SK-N-SH (cell line): Measurements from ENCODE around the gene IBTK. TPM values are rescaled to one million over a fixed set of nuclear protein-coding genes. Genes with fewer than 3 reads are reported as not detected.

Source experiments
- CTCF ChIA-PET: fragments of 300-600, 350-600 bp; formaldehyde crosslinking; extraction: SDS; loops from one replicate; lab custom pipeline; 2021; lab: Yijun Ruan, JAX
- POLR2A ChIA-PET: fragments of 350-600 bp; sonication (Branson Sonifier 250); formaldehyde crosslinking; extraction: SDS; loops from one replicate; lab custom pipeline; 2020; ENCODE audit warnings: antibody characterized with exemption, inconsistent platforms; lab: Yijun Ruan, JAX
- DNase-seq: peaks from one replicate; pipeline ENCODE4 v3.0.0; 2012
- H2AFZ ChIP-seq: fragments of 200-600 bp; sonication (generic); 2 replicates; pipeline ENCODE4 v1.8.1; 2016; ENCODE audit warnings: antibody characterized with exemption, mild to moderate bottlenecking, low read depth
- H3F3A ChIP-seq: fragments of 200-600 bp; sonication (generic); replicated peaks from 2 replicates; pipeline ENCODE3; 2016; ENCODE audit warnings: antibody characterized with exemption, mild to moderate bottlenecking; ENCODE audit not compliant: insufficient read depth
- H3K27ac ChIP-seq, 2 experiments: fragments of 200-500 bp in 1 of 2; fragments of 200-600 bp in 1 of 2; sonication (Bioruptor generic) in 1 of 2; sonication (generic), shearing (Covaris generic) in 1 of 2; 2 replicates each; pipeline versions ENCODE4 v1.5.1 to v1.6.1; 2014 to 2016; ENCODE audit warnings: low read depth in 2 of 2, inconsistent platforms in 1 of 2, low read length in 1 of 2, mild to moderate bottlenecking in 1 of 2, mixed read lengths in 1 of 2
- H3K27me3 ChIP-seq: fragments of 200-600 bp; sonication (generic), shearing (Covaris generic); 2 replicates; pipeline ENCODE4 v1.6.1; 2016; ENCODE audit warnings: mixed run types; ENCODE audit not compliant: insufficient read depth
- H3K36me3 ChIP-seq, 2 experiments: fragments of 200-500 bp in 1 of 2; fragments of 200-600 bp in 1 of 2; sonication (Bioruptor generic) in 1 of 2; sonication (generic) in 1 of 2; replicated peaks in 1 of 2; 2 replicates each; pipeline versions ENCODE3 to v1.5.1; 2014 to 2016; ENCODE audit warnings: low read length in 1 of 2, mild to moderate bottlenecking in 1 of 2; ENCODE audit not compliant: insufficient read depth in 2 of 2, control insufficient read depth in 1 of 2
- H3K4me1 ChIP-seq, 2 experiments: fragments of 200-500 bp in 1 of 2; fragments of 200-600 bp in 1 of 2; sonication (Bioruptor generic) in 1 of 2; sonication (generic), shearing (Covaris generic) in 1 of 2; 2 replicates each; pipeline versions ENCODE4 v1.5.1 to v1.6.1; 2014 to 2016; ENCODE audit warnings: low read depth in 1 of 2, low read length in 1 of 2, mixed run types in 1 of 2; ENCODE audit not compliant: insufficient read depth in 2 of 2, control insufficient read depth in 1 of 2
- H3K4me2 ChIP-seq: fragments of 200-600 bp; sonication (generic), shearing (Covaris generic); 2 replicates; pipeline ENCODE4 v1.6.1; 2017; ENCODE audit warnings: mixed run types
- H3K4me3 ChIP-seq, 2 experiments: fragments of 200-500 bp in 1 of 2; fragments of 200-600 bp in 1 of 2; sonication (Bioruptor generic) in 1 of 2; sonication (generic), shearing (Covaris generic) in 1 of 2; 2 replicates each; pipeline versions ENCODE4 v1.5.1 to v1.8.1; 2014 to 2016; ENCODE audit warnings: low read depth in 2 of 2, inconsistent platforms in 1 of 2, low read length in 1 of 2, mild to moderate bottlenecking in 1 of 2, mixed read lengths in 1 of 2, moderate library complexity in 1 of 2
- H3K79me2 ChIP-seq: fragments of 200-600 bp; sonication (generic); 2 replicates; pipeline ENCODE4 v1.8.1; 2017; ENCODE audit warnings: mild to moderate bottlenecking; ENCODE audit not compliant: insufficient read depth
- H3K9ac ChIP-seq: fragments of 200-600 bp; sonication (generic); 2 replicates; pipeline ENCODE4 v1.6.1; 2017; ENCODE audit warnings: mixed run types
- H3K9me2 ChIP-seq: fragments of 200-600 bp; sonication (generic); 2 replicates; pipeline ENCODE4 v1.6.1; 2017; ENCODE audit warnings: mixed run types
- H3K9me3 ChIP-seq: fragments of 200-600 bp; sonication (generic); 2 replicates; pipeline ENCODE4 v1.6.1; 2017; ENCODE audit warnings: mixed run types, mild to moderate bottlenecking, moderate library complexity
- H4K20me1 ChIP-seq: fragments of 200-600 bp; sonication (generic); 2 replicates; pipeline ENCODE4 v1.6.1; 2017; ENCODE audit warnings: mild to moderate bottlenecking, mixed run types; ENCODE audit not compliant: insufficient read depth
- ELF1 ChIP-seq: IDR thresholded peaks from 2 replicates; pipeline ENCODE4 v1.4.0; 2012
- EP300 ChIP-seq, 2 experiments: IDR thresholded peaks; 2 replicates each; pipeline versions ENCODE4 v1.4.0 to v1.6.1; 2012; ENCODE audit warnings: borderline replicate concordance in 1 of 2, low read depth in 1 of 2, low read length in 1 of 2
- GATA2 ChIP-seq: sonication (generic); formaldehyde crosslinking; IDR thresholded peaks from 2 replicates; pipeline ENCODE4 v1.5.0; 2020; ENCODE audit warnings: mild to moderate bottlenecking, missing genetic modification reagents
- MXI1 ChIP-seq: IDR thresholded peaks from 2 replicates; pipeline ENCODE4 v1.6.1; 2012; ENCODE audit warnings: mild to moderate bottlenecking, low read depth, low read length, improper control_type of control experiment
- NFIC ChIP-seq: IDR thresholded peaks from 2 replicates; pipeline ENCODE4 v1.4.0; 2012; ENCODE audit warnings: borderline replicate concordance
- NRF1 ChIP-seq: IDR thresholded peaks from 2 replicates; pipeline ENCODE4 v1.6.1; 2012; ENCODE audit warnings: low read depth, mild to moderate bottlenecking, low read length
- PBX3 ChIP-seq: IDR thresholded peaks from 2 replicates; pipeline ENCODE4; 2012
- RAD21 ChIP-seq: IDR thresholded peaks from 2 replicates; pipeline ENCODE4 v1.6.1; 2012; ENCODE audit warnings: mild to moderate bottlenecking, low read length
- REST ChIP-seq: IDR thresholded peaks from 2 replicates; pipeline ENCODE4 v1.6.1; 2012; ENCODE audit warnings: mild to moderate bottlenecking, low read depth, low read length, moderate library complexity
- RFX5 ChIP-seq: IDR thresholded peaks from 2 replicates; pipeline ENCODE4 v1.6.1; 2012; ENCODE audit warnings: mild to moderate bottlenecking, improper control_type of control experiment, low read length
- RXRA ChIP-seq: IDR thresholded peaks from 2 replicates; pipeline ENCODE4 v1.4.0; 2012; ENCODE audit warnings: low read depth, mild to moderate bottlenecking, borderline replicate concordance
- TEAD4 ChIP-seq: IDR thresholded peaks from 2 replicates; pipeline ENCODE4 v1.4.0; 2012; ENCODE audit warnings: mild to moderate bottlenecking, borderline replicate concordance; ENCODE audit not compliant: insufficient read depth
- polyA plus RNA-seq, 3 experiments: library from polyadenylated mRNA; depleted of rRNA; stranded (reverse); fragments of >200 nt; gene quantifications; 2 replicates each; pipeline ENCODE4 v1.2.3, GENCODE V29; 2012
- TF ChIP-seq, protein P1 (sequence below): fragments of 150-350 bp; IDR thresholded peaks from 2 replicates; pipeline ENCODE4 v1.6.1; 2016; ENCODE audit warnings: mild to moderate bottlenecking, low read depth, low read length
- TF ChIP-seq, protein P2 (sequence below): IDR thresholded peaks from 2 replicates; pipeline ENCODE4 v1.4.0; 2012; ENCODE audit warnings: low read depth, borderline replicate concordance

The IBTK gene
- polyA plus RNA-seq, 1 of the 3 experiments (the other 2 are of a cell fraction), result 9.5 TPM

GRCh38 chr6:82264321-82264720 lies 16.8 kb upstream of the IBTK start:
- Histone ChIP-seq H3K36me3 (no peaks in the 10 kb centered on the region), H3F3A (peaks cover 37% of the 10 kb centered on the region), H3K9ac (no peak overlapping the region), H3K27ac (no peak overlapping the region), H3K79me2 (no peaks in the 10 kb centered on the region), H3K9me3 (no peaks in the 10 kb centered on the region), H2AFZ (no peak overlapping the region), H3K27me3 (no peaks in the 10 kb centered on the region), H3K4me2 (no peak overlapping the region), H3K9me2 (no peaks in the 10 kb centered on the region), H3K4me1 (peaks cover 14 to 40% of the 10 kb centered on the region in 2 experiments), H3K4me3 (no peak overlapping the region), H4K20me1 (no peaks in the 10 kb centered on the region)
- CTCF ChIA-PET, result interaction anchor here (1.6 kb wide), 1 partner anchor 789 kb away, joined by 5 read pairs; no protein-coding TSS in a partner anchor
- TF ChIP-seq GATA2 (CRISPR knock-in tag) (no peak), NRF1 (no peak), RFX5 (no peak), PBX3 (no peak), EP300 (IDR thresholded peaks at IDR 0.05; ENCODE audit: borderline replicate concordance in 1 of 2, low read depth in 1 of 2, low read length in 1 of 2) (no peak), MXI1 (no peak), NFIC (no peak), RXRA (no peak), REST (no peak), TEAD4 (no peak), ELF1 (no peak), RAD21 (no peak)
- TF ChIP-seq, protein P1, sequence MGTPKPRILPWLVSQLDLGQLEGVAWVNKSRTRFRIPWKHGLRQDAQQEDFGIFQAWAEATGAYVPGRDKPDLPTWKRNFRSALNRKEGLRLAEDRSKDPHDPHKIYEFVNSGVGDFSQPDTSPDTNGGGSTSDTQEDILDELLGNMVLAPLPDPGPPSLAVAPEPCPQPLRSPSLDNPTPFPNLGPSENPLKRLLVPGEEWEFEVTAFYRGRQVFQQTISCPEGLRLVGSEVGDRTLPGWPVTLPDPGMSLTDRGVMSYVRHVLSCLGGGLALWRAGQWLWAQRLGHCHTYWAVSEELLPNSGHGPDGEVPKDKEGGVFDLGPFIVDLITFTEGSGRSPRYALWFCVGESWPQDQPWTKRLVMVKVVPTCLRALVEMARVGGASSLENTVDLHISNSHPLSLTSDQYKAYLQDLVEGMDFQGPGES, result no peak
- TF ChIP-seq, protein P2, sequence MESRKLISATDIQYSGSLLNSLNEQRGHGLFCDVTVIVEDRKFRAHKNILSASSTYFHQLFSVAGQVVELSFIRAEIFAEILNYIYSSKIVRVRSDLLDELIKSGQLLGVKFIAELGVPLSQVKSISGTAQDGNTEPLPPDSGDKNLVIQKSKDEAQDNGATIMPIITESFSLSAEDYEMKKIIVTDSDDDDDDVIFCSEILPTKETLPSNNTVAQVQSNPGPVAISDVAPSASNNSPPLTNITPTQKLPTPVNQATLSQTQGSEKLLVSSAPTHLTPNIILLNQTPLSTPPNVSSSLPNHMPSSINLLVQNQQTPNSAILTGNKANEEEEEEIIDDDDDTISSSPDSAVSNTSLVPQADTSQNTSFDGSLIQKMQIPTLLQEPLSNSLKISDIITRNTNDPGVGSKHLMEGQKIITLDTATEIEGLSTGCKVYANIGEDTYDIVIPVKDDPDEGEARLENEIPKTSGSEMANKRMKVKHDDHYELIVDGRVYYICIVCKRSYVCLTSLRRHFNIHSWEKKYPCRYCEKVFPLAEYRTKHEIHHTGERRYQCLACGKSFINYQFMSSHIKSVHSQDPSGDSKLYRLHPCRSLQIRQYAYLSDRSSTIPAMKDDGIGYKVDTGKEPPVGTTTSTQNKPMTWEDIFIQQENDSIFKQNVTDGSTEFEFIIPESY, result no peak
- DNase-seq, result no peak
- POLR2A ChIA-PET, result no interaction called here
